Gastroesophageal sphincter (tissue), 4 donors: ENCODE results near the gene SPATS1. TPM values are rescaled to one million over a fixed set of nuclear protein-coding genes. Genes with fewer than 3 reads are reported as not detected.
A peak's percentile ranks its signal among the peaks of the same experiment; 100 is the strongest.
"Not testable (repeated sequence)": the region's sequence is repeated elsewhere in the genome, so short reads cannot be mapped to it uniquely, and the experiment has no call there.

ENCODE experiments used
- ATAC-seq: fragments of 150-250 bp; one replicate; pipeline ENCODE4 v1.9.1; 2016; ENCODE audit warnings: mild to moderate bottlenecking, moderate library complexity
- H3K27ac ChIP-seq, 4 donors: fragments of 200-600 bp; sonication (generic) in 3 of 4; 1 replicate in 3 of 4; 2 replicates in 1 of 4; pipeline ENCODE4 v1.5.1; 2016 to 2019
- H3K27me3 ChIP-seq: fragments of 200-600 bp; sonication (generic); one replicate; pipeline ENCODE4 v1.5.1; 2019
- H3K36me3 ChIP-seq, 2 donors: fragments of 200-600 bp; sonication (generic); one replicate each; pipeline ENCODE4 v1.5.1; 2019; ENCODE audit warnings: control low read depth in 1 of 2
- H3K4me1 ChIP-seq, 3 donors: fragments of 200-600 bp; sonication (generic); 1 replicate in 2 of 3; 2 replicates in 1 of 3; pipeline ENCODE4 v1.5.1; 2016 to 2019; ENCODE audit warnings: control low read depth in 2 of 3
- H3K4me3 ChIP-seq, 2 donors: fragments of 200-600 bp; sonication (generic); one replicate each; pipeline ENCODE4 v1.5.1; 2019; ENCODE audit warnings: mild to moderate bottlenecking in 1 of 2, moderate library complexity in 1 of 2
- H3K9me3 ChIP-seq, 3 donors: fragments of 200-600 bp; sonication (generic); one replicate each; pipeline ENCODE4 v1.5.1; 2017 to 2019; ENCODE audit warnings: control low read depth in 2 of 3
- CTCF ChIP-seq, 4 experiments: fragments of 200-600 bp in 2 of 4; fragments of 450-650 bp in 2 of 4; sonication (generic) in 1 of 4; IDR thresholded peaks; one replicate each; pipeline ENCODE4 v1.5.1; 2017 to 2019; ENCODE audit warnings: antibody characterized with exemption in 4 of 4, mild to moderate bottlenecking in 2 of 4, moderate library complexity in 2 of 4
- EP300 ChIP-seq: sonication (generic); formaldehyde crosslinking; IDR thresholded peaks from one replicate; pipeline ENCODE4 v1.6.1; 2017; ENCODE audit warnings: antibody characterized with exemption, mild to moderate bottlenecking
- POLR2A ChIP-seq, 2 donors: fragments of 450-650 bp; IDR thresholded peaks; one replicate each; pipeline ENCODE4 v1.6.1; 2017; ENCODE audit warnings: antibody characterized with exemption in 2 of 2, mild to moderate bottlenecking in 2 of 2, moderate library complexity in 1 of 2
- POLR2AphosphoS5 ChIP-seq: sonication (generic); formaldehyde crosslinking; IDR thresholded peaks from one replicate; pipeline ENCODE4 v1.6.1; 2017; ENCODE audit warnings: antibody characterized with exemption
- WGBS, 2 donors: methylation state at CpG; one replicate each; pipeline ENCODE4 v1.1.5; 2018; ENCODE audit warnings: low coverage in 1 of 2; 5-methylcytosine and 5-hydroxymethylcytosine counted together
- total RNA-seq, 4 donors: library from RNA; depleted of rRNA; stranded (reverse); fragments of >200 nt; gene quantifications; one replicate each; pipeline ENCODE4 v1.1.0, GENCODE V29; 2016

Gene SPATS1
- total RNA-seq, 4 donors from 2014 or later: not detected

- Histone ChIP-seq H3K27me3 (peaks cover 41% of the 10 kb centered on the region), H3K27ac (no peak overlapping the region), H3K4me1 (peaks cover 0 to 23% (median 0%) of the 10 kb centered on the region in 3 donors), H3K4me3 (peak overlapping the region in 1 of 2 donors; percentile 34), H3K9me3 (no peaks in the 10 kb centered on the region), H3K36me3 (no peaks in the 10 kb centered on the region)
- no peak for ATAC-seq
- 25 to 76% methylated on average over 3 to 6 of the region's 6 CpGs for WGBS, 2 donors
- TF ChIP-seq EP300 (no peak), CTCF (IDR thresholded peaks at IDR 0.05) (no peak), POLR2A (IDR thresholded peaks at IDR 0.05) (no peak), POLR2AphosphoS5 (no peak)
Observed at GRCh38 chr6:44342052-44342451, 398 bp upstream of the SPATS1 start.

GRCh38 chr6:44346818-44347217 lies 4.4 kb downstream of the SPATS1 start:
- H3K36me3 ChIP-seq, ATAC-seq: not testable (repeated sequence)

GRCh38 chr6:44349904-44350649 lies 7.6 kb downstream of the SPATS1 start:
- no peak for ATAC-seq
- no peak overlapping the region for H3K27ac ChIP-seq
- H3K4me1 ChIP-seq: no peaks in the 10 kb centered on the region
- WGBS, 2 donors: 55 to 67% methylated on average over 2 to 6 of the region's 6 CpGs
- TF ChIP-seq CTCF (IDR thresholded peaks at IDR 0.05) (no peak), POLR2A (IDR thresholded peaks at IDR 0.05) (no peak), POLR2AphosphoS5 (no peak), EP300 (no peak)
- peaks cover 14% of the 10 kb centered on the region for H3K27me3 ChIP-seq
- no peak overlapping the region for H3K4me3 ChIP-seq
- no peaks in the 10 kb centered on the region for H3K9me3 ChIP-seq
- H3K36me3 ChIP-seq: no peaks in the 10 kb centered on the region

More at GRCh38 chr6:44346818-44347217, 4.4 kb downstream of the SPATS1 start:
- not testable (repeated sequence) for H3K9me3 ChIP-seq, H3K27ac ChIP-seq, H3K4me1 ChIP-seq, H3K4me3 ChIP-seq
- H3K27me3 ChIP-seq: peaks cover 41% of the 10 kb centered on the region
- WGBS, 2 donors: 70 to 88% methylated on average over 4 of the region's 4 CpGs

GRCh38 chr6:44350650-44350994 lies 8.2 kb downstream of the SPATS1 start:
- ATAC-seq, H3K9me3 ChIP-seq, H3K27me3 ChIP-seq, H3K4me1 ChIP-seq, H3K27ac ChIP-seq, H3K36me3 ChIP-seq, H3K4me3 ChIP-seq: not testable (repeated sequence)
- 58 to 83% methylated on average over 2 to 4 of the region's 4 CpGs for WGBS, 2 donors

GRCh38 chr6:44352259-44352658 lies 9.8 kb downstream of the SPATS1 start:
- no peaks in the 10 kb centered on the region for H3K4me1 ChIP-seq
- ATAC-seq: no peak
- no peaks in the 10 kb centered on the region for H3K9me3 ChIP-seq
- TF ChIP-seq POLR2AphosphoS5: no peak
- no peak for TF ChIP-seq POLR2A (IDR thresholded peaks at IDR 0.05)
- TF ChIP-seq CTCF (IDR thresholded peaks at IDR 0.05): no peak
- TF ChIP-seq EP300: no peak
- WGBS, 2 donors: 69 to 87% methylated on average over 2 to 3 of the region's 4 CpGs
- no peak overlapping the region for H3K27ac ChIP-seq
- no peaks in the 10 kb centered on the region for H3K36me3 ChIP-seq
- no peaks in the 10 kb centered on the region for H3K27me3 ChIP-seq
- H3K4me3 ChIP-seq: no peak overlapping the region

GRCh38 chr6:44353336-44353735 lies 10.9 kb downstream of the SPATS1 start:
- H3K4me1 ChIP-seq: no peaks in the 10 kb centered on the region
- no peaks in the 10 kb centered on the region for H3K9me3 ChIP-seq
- H3K27me3 ChIP-seq: no peaks in the 10 kb centered on the region
- no peak for ATAC-seq
- H3K4me3 ChIP-seq: no peak overlapping the region
- WGBS, 2 donors: 50 to 57% methylated on average over 2 of the region's 2 CpGs
- TF ChIP-seq CTCF (IDR thresholded peaks at IDR 0.05) (no peak), POLR2A (IDR thresholded peaks at IDR 0.05) (no peak)
- H3K27ac ChIP-seq: no peak overlapping the region
- H3K36me3 ChIP-seq: no peaks in the 10 kb centered on the region
